ENCODE measurements around the gene FRMD4A.

DNA sequence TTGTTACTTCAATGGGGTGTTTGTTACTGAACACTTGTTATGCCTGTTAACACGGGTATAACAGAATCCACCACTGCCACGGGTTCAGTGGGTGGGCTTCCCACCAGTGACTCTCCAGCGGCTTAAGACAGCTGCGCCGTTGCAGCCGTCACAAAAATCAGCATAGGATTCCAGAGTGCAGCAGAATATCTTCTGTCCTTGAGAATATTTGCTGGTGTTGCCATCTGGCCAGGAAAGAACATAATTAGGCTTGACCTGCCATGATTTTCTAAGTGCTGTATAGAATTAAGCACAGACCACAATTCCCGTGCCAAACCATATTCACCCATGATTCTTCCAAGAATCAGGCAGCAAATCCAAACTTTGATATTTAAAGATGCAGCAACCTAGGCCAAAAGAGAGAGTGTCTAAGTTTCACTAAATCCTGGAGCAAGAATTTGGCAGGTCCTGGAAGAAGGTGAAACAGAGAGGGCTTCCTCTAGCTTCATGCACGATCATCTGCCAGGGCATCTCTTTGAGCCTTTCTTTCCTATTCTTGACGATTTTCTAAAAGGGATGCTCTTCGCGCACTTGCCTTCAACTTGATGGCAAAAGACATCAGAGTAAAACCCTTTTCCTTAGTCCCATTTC lies 95.0 kb downstream of the FRMD4A start:
- TF ChIP-seq, protein P1, sequence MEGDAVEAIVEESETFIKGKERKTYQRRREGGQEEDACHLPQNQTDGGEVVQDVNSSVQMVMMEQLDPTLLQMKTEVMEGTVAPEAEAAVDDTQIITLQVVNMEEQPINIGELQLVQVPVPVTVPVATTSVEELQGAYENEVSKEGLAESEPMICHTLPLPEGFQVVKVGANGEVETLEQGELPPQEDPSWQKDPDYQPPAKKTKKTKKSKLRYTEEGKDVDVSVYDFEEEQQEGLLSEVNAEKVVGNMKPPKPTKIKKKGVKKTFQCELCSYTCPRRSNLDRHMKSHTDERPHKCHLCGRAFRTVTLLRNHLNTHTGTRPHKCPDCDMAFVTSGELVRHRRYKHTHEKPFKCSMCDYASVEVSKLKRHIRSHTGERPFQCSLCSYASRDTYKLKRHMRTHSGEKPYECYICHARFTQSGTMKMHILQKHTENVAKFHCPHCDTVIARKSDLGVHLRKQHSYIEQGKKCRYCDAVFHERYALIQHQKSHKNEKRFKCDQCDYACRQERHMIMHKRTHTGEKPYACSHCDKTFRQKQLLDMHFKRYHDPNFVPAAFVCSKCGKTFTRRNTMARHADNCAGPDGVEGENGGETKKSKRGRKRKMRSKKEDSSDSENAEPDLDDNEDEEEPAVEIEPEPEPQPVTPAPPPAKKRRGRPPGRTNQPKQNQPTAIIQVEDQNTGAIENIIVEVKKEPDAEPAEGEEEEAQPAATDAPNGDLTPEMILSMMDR (IDR thresholded peaks at IDR 0.05; ENCODE audit: poor library complexity), result no peak
- no peak for TF ChIP-seq EZH2phosphoT487 (IDR thresholded peaks at IDR 0.05; ENCODE audit: low read depth, severe bottlenecking, unreplicated experiment)

Data from hepatocyte (in vitro differentiated cells).